ENCODE measurements around the gene TRIO.

DNA sequence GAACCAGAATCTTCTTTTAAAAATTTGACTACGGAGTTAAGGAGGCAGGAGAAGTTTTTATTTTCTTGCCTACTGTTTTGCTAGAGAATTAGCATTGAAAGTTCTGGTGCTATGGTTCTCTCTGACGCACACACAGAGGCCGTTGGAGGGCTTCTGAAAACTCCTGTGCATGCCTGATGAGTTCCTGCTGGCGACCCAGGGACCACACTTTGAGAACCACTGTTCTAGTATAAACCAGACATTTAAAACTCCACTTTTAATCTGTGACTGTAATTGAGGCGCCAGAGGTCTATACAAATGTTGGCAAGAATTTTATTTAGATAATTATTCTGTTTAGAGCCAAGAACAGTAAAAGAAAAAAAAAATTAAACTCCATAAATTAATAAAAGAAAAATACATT is 338.9 kb downstream of the TRIO start:
- no peak for TF ChIP-seq POLR2A (IDR thresholded peaks at IDR 0.05)
- TF ChIP-seq, protein P1, sequence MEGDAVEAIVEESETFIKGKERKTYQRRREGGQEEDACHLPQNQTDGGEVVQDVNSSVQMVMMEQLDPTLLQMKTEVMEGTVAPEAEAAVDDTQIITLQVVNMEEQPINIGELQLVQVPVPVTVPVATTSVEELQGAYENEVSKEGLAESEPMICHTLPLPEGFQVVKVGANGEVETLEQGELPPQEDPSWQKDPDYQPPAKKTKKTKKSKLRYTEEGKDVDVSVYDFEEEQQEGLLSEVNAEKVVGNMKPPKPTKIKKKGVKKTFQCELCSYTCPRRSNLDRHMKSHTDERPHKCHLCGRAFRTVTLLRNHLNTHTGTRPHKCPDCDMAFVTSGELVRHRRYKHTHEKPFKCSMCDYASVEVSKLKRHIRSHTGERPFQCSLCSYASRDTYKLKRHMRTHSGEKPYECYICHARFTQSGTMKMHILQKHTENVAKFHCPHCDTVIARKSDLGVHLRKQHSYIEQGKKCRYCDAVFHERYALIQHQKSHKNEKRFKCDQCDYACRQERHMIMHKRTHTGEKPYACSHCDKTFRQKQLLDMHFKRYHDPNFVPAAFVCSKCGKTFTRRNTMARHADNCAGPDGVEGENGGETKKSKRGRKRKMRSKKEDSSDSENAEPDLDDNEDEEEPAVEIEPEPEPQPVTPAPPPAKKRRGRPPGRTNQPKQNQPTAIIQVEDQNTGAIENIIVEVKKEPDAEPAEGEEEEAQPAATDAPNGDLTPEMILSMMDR (IDR thresholded peaks at IDR 0.05): no peak
